NCI-H2029 treated with DMSO at 0.1 percent for 48 hours (cell line): ENCODE results near the gene AFAP1L1.

Experiments
- DNase-seq: peaks from one replicate; lab custom pipeline; 2025; lab: John Stamatoyannopoulos, UW

The AFAP1L1 gene

DNA sequence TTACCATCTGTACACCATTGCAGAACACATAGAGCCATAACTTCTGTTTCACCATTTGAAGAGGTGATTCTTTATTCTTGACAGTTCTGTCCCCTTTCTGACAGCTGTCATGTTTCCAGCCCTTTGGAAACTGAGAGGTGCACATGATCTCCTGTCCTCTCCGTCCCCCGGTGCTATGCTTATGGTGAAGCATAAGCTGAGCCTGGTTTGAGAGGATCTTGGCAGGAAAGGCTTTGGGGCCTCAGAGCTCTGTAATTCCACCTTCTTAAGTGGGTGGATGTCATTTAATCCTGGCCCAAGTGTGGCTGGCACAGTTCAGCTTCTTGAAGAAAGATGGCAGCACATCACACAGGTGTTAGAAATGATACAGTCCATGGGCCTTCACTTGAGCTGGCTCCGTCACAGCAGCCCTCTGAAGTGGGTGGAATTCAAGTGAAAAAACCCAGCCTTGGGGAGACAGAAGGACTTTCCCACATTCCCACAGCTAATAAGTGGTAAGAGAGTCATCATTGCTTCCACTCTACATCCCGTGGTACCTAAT, 43.0 kb downstream of the AFAP1L1 start:
- no peak for DNase-seq

DNA sequence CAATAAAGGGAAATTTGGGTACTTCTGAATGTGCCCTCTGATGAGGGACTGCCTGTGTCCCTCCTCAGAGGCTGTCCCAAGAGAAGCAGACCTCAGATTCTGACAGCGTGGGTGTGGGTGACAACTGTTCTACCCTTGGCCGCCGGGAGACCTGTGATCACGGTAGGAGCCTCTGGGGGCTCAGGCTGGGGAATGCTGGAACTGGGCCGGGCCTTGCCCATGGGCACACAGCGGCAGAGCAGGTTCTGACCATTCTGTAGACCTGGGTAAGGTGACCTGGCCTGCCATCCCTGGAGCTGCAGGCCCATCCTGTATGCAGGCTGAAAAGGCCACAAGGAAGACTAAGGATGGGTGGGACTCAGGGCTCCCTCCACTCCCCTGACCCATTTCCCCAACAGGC, 44.1 kb downstream of the AFAP1L1 start:
- no peak for DNase-seq

DNA sequence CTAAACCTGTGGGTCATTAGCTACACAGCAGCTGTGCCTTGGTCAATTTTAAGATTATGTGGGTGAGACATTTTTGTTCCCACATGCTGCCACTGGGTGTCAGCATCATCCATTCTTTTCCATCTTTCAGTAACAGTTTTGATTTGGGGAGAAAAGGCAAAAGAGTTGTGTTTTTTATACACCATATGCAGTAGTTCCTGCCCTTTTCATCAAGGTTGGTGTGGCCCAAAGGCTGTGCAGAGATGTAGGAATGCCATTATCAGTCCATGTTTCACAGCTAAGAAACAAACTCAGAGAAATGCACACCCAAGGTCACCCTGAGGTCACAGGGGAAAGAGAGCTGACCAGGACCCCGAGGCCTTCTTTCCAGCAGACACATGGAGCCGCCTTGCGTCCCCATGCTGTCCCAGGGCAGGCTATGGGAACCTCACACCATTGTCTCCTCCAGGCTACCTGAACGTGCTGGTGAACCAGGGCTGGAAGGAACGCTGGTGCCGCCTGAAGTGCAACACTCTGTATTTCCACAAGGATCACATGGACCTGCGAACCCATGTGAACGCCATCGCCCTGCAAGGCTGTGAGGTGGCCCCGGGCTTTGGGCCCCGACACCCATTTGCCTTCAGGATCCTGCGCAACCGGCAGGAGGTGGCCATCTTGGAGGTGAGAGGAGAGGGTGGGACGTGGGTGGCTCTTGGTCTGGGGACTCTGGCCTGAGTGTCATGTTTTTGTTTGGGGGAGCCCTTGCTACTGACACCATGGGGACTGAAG, 45.8 kb downstream of the AFAP1L1 start:
- DNase-seq: peak; percentile 29

DNA sequence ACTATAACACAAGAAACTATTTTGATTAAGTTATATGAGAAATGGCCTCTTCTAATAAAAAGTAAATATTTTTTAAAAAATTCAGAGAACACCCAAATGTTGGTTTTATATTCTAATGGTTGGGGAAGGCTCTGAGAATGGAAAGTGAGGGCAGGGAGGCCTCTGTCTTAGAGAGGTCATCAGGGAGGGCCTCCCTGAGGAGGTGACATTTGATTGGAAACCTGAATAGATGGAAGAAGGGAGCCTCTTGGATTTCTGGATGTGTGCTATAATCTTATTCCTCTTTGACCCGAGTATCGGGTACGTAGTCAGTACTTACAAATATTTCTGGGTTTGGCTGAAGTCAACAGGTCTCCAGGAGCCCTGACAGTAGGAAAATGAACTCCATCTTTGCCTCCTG, 47.5 kb downstream of the AFAP1L1 start:
- no peak for DNase-seq

DNA sequence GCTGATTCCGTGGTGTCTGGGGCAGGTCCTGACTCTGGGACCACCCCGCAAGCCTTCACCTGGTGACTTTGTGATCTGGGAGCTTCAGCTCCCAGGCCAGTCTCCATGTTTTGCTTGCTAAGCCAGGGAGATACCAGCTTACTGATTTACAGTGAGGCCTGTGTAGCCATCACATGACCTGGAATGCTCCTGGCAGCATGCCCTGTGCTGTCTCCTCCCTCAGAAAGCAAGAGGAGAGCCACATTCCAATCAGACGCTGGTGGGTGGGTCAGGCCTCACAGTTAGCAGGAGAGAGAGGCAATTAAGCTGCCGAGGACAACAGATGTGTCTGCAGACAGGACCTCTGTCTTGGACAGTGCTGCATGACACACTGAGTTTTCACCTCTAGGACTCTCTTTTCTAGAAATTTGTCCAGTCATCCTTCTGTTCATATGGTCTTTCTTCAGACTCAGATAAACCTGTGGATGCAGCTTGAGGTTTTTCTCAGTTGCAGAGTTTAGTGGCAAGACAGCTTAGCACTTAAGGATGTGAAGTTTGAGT, 49.2 kb downstream of the AFAP1L1 start:
- DNase-seq: peak; percentile 71

DNA sequence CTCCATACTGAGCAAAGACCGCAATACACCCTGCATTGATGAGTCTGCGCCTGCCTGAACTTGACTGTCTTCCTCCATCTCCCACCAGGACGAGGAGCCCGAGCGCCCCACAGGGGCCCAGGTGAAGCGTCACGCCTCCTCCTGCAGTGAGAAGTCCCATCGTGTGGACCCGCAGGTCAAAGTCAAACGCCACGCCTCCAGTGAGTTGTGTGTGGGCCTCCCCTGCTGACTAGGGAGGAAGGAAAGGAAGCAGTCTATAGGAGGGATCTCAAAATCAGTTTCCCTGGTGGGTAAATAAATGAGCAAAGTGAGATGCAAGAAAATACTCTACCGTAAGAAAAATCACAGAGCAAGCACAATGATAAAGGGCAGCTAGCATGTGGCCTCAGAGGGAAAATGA, 50.9 kb downstream of the AFAP1L1 start:
- no peak for DNase-seq

DNA sequence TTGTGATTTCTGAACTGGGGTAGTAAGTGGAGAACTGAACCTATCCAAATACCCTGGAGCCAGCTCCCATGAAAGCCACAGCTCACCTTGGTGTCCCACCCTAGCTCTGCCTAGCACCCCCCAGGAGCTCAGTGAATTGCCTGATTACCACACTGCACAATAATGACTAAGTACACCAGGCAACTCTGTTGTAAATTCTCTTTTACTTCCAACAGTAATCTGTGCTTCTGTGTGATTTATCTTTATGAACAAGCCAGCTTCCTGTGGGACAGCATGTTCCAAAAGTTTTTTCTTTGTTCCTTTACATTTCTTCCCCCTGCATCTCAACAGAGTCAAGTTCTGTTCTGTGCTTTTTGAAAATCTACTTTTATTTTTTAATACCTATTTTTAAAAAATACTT, 51.6 kb downstream of the AFAP1L1 start:
- no peak for DNase-seq

DNA sequence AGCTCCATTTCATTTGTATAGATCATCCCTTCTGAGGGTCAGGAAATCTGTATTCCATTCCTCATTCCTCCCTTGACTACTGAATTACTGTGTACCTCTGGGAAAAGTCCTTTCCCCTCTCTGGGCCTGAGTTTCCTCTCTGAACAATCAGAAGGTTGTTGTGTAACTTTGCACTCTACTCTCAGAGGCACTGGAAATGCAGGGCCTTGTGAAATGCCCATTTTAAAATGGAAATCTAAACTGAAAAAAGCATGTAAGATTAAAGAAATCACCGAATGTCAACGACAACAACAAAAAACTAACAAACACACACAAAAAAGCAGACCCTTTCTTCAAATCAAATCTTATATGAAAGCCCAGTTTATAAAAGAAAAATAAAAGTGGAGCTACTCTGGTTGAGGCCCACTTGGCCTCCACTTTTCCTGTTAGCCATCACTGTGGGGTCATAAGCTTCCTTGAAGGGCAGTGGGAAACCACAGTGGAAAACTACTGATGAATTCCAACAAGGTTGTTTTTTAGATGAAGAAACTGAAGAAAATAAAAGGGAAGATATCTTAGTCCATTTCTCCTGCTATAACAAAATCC, 52.1 kb downstream of the AFAP1L1 start:
- no peak for DNase-seq

DNA sequence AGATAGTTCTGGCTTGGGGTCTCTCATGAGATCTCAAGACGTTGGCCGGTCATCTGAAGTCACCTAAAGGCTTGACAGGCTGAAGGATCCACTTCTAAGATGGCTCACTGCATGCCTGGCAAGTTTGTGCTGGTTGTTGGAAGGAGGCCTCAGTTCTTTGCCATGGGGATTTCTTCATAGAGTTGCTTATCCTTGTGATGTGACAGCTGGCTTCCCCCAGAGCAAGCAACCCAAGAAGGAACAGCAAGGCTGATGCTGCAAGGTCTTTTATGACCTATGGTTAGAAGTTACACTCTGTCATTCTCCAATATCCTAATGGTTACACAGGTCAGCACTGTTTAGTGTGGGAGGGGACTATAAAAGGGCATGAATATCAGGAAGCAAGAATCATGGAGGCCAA, 53.0 kb downstream of the AFAP1L1 start:
- DNase-seq: no peak

DNA sequence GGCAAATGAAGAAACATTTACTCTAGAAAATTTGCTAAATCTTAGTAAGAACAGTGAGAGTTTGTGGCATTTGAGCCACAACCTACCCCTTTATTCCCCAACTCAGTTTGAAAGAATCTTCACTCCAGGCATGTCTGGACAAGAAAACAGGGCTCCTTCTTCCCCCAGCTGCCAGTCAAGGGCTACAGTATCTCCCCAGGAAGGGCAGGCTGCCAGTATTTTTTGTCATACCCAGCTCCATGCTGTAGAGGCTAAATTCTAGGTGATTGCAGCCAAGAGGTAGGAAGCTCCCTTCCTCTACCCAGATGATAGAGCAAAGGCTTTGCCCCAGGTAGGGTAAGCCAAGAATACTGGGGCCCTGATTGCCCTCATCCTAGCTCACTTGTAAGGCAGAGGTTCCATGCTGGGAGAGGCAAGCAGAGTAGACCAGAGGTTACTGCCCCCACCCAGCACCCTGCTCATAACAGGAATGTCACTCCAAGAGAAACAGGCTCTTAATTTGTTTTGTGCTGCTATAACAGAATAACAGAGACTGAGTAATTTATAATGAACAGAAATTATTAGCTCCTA, 53.6 kb downstream of the AFAP1L1 start:
- no peak for DNase-seq

DNA sequence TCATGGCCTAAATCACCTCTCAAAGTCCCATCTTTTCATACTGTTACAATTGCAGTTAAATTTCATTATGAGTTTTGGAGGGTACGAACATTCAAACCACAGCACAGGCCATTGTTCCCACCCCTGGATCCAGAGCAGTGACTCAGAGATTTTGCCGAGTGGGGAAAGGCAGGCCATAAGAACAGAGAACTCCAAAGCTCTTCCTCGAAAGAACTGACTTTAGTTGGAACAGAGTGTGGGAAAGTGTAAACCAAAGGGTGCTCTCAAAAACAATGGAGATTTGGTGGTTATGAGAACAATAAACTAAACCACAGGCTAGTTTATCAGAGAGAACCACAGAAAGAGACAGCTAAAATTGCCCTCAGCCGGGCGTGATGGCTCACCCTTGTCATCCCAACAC, 54.2 kb downstream of the AFAP1L1 start:
- no peak for DNase-seq

DNA sequence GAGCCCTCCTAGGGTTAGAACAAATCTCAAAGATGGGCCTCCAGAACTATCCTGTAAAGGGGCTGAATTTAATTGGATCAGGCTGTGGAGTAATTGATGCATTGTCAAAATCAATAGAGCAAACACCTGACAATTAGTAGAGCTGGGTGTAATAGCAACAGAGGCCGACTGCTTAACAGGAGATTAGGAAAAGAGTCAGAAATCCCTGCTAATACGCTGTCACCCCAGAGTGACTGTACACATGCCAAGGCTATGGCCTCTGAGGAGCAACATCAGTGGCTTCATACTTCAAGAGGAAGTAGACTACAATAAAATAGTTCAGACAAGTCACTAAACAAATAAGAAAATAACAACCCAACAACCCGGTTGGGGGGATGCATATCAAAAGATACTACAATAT, 55.0 kb downstream of the AFAP1L1 start:
- no peak for DNase-seq

DNA sequence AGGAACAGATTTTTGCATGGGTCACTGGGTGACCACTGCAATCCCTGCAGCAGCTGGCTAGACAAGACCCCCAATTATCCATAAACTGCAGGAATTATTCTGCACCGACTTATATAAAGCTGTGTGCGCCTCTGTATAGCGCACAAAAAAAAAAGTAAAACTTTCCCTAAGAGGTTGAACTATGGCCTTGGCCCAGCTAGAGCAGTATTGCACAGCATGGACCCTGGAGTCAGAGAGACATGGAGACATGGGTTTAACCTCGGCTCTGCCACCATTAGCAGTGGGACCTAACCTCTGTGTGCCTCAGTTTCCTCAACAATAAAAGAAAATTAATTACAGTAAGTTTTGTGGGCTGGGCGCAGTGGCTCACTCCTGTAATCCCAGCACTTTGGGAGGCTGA, 56.5 kb downstream of the AFAP1L1 start:
- no peak for DNase-seq

DNA sequence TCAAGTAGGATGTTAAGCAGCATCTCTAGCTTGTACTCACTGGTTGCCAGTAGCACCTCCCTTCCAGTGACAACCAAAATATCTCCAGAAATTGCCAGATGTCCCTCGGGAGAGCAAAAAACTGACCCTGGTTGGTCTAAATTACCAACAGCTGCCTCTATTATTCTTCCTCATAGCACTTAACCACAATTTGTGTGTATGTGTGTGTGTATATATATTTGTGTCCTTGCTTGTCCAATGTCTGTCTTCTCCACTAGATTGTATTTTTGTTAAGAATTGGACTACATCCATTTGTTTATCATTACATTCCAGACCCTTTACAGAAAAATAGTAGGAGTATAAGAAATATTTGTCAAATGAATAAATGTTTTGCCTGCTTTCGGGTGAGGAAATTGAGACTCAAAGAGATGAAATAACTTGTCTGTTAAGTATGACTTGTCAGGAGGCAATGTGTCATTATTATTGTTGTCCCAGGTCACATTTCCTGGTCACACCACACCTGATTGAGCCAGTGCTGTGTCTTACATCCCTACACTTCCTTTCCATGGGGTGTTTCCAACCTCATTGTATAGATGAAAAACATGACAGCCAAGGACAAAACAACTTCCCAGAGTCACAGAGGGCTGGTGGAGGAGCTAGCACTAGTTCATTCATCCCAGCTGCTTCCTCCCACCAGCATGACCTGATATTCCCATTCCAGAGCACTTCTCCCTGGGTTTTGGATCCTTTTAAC, 62.2 kb downstream of the AFAP1L1 start:
- no peak for DNase-seq

DNA sequence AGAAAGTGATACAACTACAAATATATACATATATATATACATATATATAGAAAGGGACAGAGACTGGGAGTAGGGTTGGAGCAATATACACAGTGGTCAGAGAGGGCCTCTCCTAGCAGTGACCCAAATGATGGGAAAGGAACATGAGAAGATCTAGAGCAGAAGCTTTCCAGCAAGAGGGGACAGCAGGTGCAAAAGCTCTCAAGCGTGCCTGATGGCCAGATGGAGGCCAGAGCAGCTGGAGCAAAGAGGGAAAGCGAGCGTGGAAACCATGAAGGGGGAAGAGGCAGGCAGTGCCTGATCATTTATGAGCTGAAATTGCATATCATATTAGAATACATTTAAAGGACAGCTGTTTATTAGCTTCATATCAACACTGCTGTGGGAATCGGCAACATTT, 66.1 kb downstream of the AFAP1L1 start:
- peak; percentile 74 for DNase-seq

DNA sequence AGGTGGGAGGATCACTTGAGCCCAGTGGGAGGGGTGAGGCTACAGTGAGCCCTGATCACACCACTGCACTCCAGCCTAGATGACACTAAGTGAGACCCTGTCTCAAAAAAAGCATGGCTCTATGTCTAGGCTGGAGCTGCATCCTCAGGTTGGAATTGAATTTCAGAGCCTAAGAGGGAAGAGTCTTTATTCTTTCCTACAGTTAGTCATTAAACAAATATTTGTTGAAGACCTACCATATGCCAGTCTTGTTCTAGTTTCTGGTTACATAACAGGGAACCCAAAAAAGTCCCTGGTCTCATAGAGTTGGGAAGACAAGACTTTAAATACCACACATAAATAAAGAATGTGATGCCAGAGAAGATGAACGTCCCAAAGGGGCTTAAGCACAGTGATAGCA, 66.7 kb downstream of the AFAP1L1 start:
- DNase-seq: peak; percentile 28

DNA sequence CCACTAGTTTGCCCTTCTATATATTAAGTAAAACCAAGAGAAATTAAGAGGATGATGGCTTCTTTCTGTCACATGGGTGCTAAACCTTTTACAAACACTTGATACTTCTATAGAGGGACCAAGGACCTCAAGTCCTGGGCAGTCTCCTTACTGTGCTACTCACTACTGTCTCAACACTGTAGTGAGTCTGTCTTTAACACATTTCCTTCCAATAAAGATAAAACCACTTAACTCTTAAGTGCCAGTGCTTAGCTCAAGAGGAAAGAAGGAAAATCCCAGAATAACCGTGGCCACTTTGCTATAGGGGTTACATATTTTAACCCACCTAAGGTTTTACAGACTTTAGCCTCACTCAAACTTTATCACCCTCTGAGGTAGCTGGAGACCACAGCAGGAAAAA, 69.3 kb downstream of the AFAP1L1 start:
- DNase-seq: no peak

DNA sequence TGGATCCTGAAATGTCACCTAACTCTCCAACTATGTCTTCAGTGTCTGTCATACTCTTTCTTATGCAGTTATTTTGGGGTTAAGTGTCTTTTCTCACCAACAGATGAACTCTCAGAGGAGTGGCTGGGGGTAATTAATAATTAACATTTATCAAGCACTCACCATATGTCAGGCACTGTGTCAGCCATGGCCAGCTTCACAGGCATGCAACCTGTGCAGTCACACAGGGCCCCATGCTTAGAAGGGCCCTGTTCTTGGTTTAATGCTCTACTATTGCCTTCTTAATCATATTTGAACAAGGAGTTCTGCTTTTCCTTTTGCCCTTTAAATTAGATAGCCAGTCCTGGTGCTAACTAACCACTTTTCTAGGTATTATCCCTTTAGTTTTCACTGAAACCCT, 70.2 kb downstream of the AFAP1L1 start:
- DNase-seq: no peak

DNA sequence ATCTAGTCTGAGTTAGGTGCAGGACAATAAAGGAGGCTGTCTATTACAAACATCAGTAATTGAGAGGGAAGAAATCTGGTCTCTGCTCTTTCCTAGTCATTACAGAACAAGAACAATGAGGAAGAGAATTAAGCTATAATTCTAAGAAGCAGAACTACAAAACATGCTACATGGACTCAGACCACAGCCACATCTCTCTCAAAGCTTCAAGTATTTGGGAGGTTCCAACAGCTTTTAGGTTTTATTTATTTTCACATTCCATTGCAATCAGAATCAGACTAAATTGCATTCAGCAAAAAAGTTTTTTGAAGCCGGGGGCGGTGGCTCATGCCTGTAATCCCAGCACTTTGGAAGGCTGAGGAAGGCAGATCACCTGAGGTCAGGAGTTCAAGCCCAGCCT, 72.5 kb downstream of the AFAP1L1 start:
- DNase-seq: no peak

DNA sequence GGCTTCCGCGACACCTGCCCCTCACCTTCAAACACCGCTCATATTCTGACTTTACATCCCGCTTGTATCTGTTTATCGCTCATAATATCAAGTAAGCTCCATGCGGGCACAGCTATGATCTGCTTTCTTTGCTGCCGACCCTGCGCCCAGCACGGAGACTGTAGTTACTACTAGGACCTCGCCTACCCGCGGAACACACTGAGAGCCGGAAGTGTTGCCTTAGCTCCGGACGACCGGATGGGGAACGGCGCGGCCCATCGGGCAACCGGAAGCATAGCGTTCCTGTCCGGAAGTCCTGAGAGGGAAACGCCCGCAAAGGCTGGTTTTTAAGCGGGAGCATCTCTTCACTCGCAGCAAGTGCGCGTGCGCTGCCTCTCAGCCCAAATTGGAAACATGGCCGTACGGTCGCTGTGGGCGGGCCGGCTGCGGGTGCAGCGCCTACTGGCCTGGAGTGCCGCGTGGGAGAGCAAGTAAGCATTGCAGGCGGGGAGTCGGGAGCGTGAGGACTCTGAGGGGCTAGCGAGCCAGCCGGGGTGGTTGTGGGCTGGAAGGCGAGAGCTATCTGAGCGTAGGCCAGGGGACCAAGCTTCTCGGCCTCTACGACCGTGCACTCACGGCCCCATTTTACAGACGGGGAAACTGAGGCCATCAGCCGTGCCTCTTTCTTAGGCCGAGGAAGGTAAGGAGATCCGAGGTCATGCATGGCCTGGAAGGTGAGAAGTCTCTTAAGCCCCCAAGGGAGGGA, 73.7 kb downstream of the AFAP1L1 start, which contains the start of gene GRPEL2:
Gene GRPEL2, plus strand, starts transcription at position 353 of the 745 bp plus-strand sequence. Its CDS starts 41 bp downstream, at position 394.
- DNase-seq: peak; percentile 82

DNA sequence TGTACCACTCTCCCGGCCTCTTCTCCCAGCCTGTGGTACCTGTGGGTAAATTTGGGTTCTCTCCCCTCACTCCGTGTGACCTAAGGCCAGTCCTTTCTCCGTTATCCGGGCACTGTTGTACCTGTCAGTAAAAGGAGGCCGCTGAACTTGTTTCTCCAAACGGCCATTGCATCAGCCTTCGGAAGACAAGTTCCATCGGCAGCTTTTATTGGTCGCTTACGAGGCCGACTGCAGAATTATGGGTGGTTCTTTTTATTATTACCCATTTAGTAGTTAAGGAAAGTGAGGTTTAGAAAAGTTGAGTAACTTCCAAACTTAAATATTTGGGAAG, 74.2 kb downstream of the AFAP1L1 start:
- no peak for DNase-seq

DNA sequence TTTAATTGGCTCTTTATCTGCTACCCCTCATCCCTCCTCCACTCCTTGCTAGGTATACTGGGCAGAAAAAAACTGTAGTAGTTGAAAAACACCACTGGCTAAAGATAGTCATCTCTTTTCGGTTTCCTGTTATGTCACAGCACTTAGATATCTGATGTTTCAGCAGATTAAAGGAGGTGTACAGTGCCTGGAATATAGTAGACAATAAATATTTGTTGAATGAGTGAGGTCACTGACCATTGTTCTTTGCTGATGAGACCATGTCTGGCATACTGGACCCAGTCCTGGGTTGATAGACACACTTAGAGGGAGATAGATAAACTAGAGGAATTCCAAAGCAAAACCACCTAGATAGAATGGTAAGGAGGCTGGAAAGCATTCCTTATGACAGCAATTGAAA, 76.9 kb downstream of the AFAP1L1 start:
- no peak for DNase-seq
